Right hindlimb (tissue), 1 donor: ENCODE measurements around the gene GPR89B.
"Not testable (repeated sequence)": the region's sequence is repeated elsewhere in the genome, so short reads cannot be mapped to it uniquely, and the experiment has no call there.

Experiments
- DNase-seq: peaks from one replicate; pipeline ENCODE4 v3.0.0-alpha.2; 2018

The GPR89B gene

GRCh38 chr1:147942563-147942962 is 14.3 kb downstream of the GPR89B start:
- DNase-seq, result not testable (repeated sequence)

GRCh38 chr1:147949517-147949916 is 21.3 kb downstream of the GPR89B start:
- not testable (repeated sequence) for DNase-seq

GRCh38 chr1:147958906-147959305 is 30.7 kb downstream of the GPR89B start:
- not testable (repeated sequence) for DNase-seq

GRCh38 chr1:147959680-147960079 is 31.5 kb downstream of the GPR89B start:
- DNase-seq, result not testable (repeated sequence)

GRCh38 chr1:147964575-147964974 is 36.4 kb downstream of the GPR89B start:
- DNase-seq, result not testable (repeated sequence)

- DNase-seq, result not testable (repeated sequence)
Measured at GRCh38 chr1:147966657-147967056, 38.4 kb downstream of the GPR89B start.

GRCh38 chr1:147978896-147979651 is 50.9 kb downstream of the GPR89B start:
- DNase-seq, result not testable (repeated sequence)

- not testable (repeated sequence) for DNase-seq
Measured at GRCh38 chr1:147985374-147985773, 57.2 kb downstream of the GPR89B start.

GRCh38 chr1:147987893-147988292 is 59.7 kb downstream of the GPR89B start:
- DNase-seq, result not testable (repeated sequence)

GRCh38 chr1:147992916-147993315 is 64.7 kb downstream of the GPR89B start:
- DNase-seq, result not testable (repeated sequence)

GRCh38 chr1:147993400-147993799 is 65.2 kb downstream of the GPR89B start:
- not testable (repeated sequence) for DNase-seq

- DNase-seq, result not testable (repeated sequence)
Measured at GRCh38 chr1:147993825-147994615, 65.8 kb downstream of the GPR89B start.

- DNase-seq, result not testable (repeated sequence)
Measured at GRCh38 chr1:147996088-147996487, 67.9 kb downstream of the GPR89B start.

GRCh38 chr1:148007724-148008123 is 79.5 kb downstream of the GPR89B start:
- DNase-seq, result not testable (repeated sequence)

- no peak for DNase-seq
Measured at GRCh38 chr1:148010527-148010926, 82.3 kb downstream of the GPR89B start.

GRCh38 chr1:148013177-148014144 is 85.2 kb downstream of the GPR89B start:
- peak; percentile 18 for DNase-seq

GRCh38 chr1:148014289-148015200 is 86.3 kb downstream of the GPR89B start:
- DNase-seq, result not testable (repeated sequence)

GRCh38 chr1:148024918-148025317 is 96.7 kb downstream of the GPR89B start:
- DNase-seq, result not testable (repeated sequence)

- not testable (repeated sequence) for DNase-seq
Measured at GRCh38 chr1:148027004-148027403, 98.8 kb downstream of the GPR89B start.

- DNase-seq, result not testable (repeated sequence)
Measured at GRCh38 chr1:148032247-148032646, 104.0 kb downstream of the GPR89B start.

GRCh38 chr1:148032690-148033089 is 104.5 kb downstream of the GPR89B start:
- DNase-seq, result not testable (repeated sequence)
